Coronary artery (tissue), 2 donors: ENCODE results near the gene MAP2K5.

Experiments
- DNase-seq: peaks from one replicate; pipeline ENCODE4 v3.0.0-alpha.2; 2017; ENCODE audit warnings: low spot score
- H3K27ac ChIP-seq, 2 donors: fragments of 200-600 bp; sonication (generic); one replicate each; pipeline ENCODE4 v1.5.1; 2016 to 2019
- H3K4me3 ChIP-seq: fragments of 200-600 bp; sonication (generic); 2 replicates; pipeline ENCODE4 v1.5.1; 2016; ENCODE audit warnings: mild to moderate bottlenecking, moderate library complexity
- CTCF ChIP-seq: fragments of 200-600 bp; sonication (generic); IDR thresholded peaks from one replicate; pipeline ENCODE4 v1.5.1; 2019; ENCODE audit warnings: antibody characterized with exemption

The MAP2K5 gene

GRCh38 chr15:67792250-67792942, 249.9 kb downstream of the MAP2K5 start:
- no peak for DNase-seq
- Histone ChIP-seq H3K4me3 (no peak overlapping the region), H3K27ac (no peak overlapping the region)
- no peak for TF ChIP-seq CTCF

GRCh38 chr15:67794832-67795574, 252.5 kb downstream of the MAP2K5 start:
- H3K4me3 ChIP-seq: no peak overlapping the region
- no peak for TF ChIP-seq CTCF
- DNase-seq: no peak
- H3K27ac ChIP-seq: no peak overlapping the region

- TF ChIP-seq CTCF: no peak
- no peak overlapping the region for H3K4me3 ChIP-seq
- H3K27ac ChIP-seq: no peak overlapping the region
- DNase-seq: no peak
Observed at GRCh38 chr15:67796196-67797127, 254.0 kb downstream of the MAP2K5 start.

GRCh38 chr15:67799801-67800205, 257.3 kb downstream of the MAP2K5 start:
- TF ChIP-seq CTCF: no peak
- Histone ChIP-seq H3K27ac (no peak overlapping the region), H3K4me3 (no peak overlapping the region)
- DNase-seq: no peak

- no peak overlapping the region for H3K4me3 ChIP-seq
- TF ChIP-seq CTCF: no peak
- no peak overlapping the region for H3K27ac ChIP-seq
- no peak for DNase-seq
Observed at GRCh38 chr15:67801142-67801541, 258.6 kb downstream of the MAP2K5 start.

GRCh38 chr15:67801926-67802914, 259.7 kb downstream of the MAP2K5 start:
- no peak overlapping the region for H3K27ac ChIP-seq
- no peak overlapping the region for H3K4me3 ChIP-seq
- DNase-seq: no peak
- no peak for TF ChIP-seq CTCF
